Astrocyte of the cerebellum (primary cell): ENCODE results near the gene RAB22A.

ENCODE experiments used
- DNase-seq: peaks from one replicate; pipeline ENCODE4 v3.0.0-alpha.2; 2011; ENCODE audit warnings: low read depth
- H3K4me3 ChIP-seq: 2 replicates; pipeline ENCODE4 v1.5.1; 2011; ENCODE audit warnings: mild to moderate bottlenecking, low read depth, low read length, moderate library complexity
- CTCF ChIP-seq: IDR thresholded peaks from 2 replicates; pipeline ENCODE4 v1.5.1; 2012; ENCODE audit warnings: low read length, low read depth, moderate library complexity, mild to moderate bottlenecking; ENCODE audit errors: missing control alignments
- in situ Hi-C: cut with HindIII; loops from 2 replicates; pipeline ENCODE4 v1.10.0; 2017; ENCODE audit warnings: low sequenced_read_pairs

RAB22A gene

GRCh38 chr20:58325912-58326311 lies 16.4 kb downstream of the RAB22A start:
- DNase-seq: no peak
- TF ChIP-seq CTCF: no peak
- in situ Hi-C loops: no loop called here
- H3K4me3 ChIP-seq: no peak overlapping the region

DNA sequence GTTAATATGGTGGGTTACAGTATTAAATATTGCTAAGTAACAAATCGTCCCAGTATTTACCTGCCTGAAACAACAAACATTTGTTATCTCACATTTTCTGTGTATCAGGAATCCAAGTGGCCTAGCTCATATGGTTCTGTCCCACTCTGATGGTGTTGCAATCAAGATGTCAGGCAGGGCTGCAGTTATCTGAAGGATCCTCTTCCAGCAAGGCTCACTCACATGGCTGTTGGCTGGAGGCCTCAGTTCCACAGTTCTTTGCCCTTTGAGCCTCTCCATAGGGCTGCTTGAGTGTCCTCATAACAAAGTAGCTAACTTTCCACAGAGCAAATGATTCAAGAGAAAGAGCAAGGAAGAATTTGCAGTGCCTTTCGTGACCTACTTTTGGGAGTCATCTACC lies 17.7 kb downstream of the RAB22A start:
- in situ Hi-C loops: no loop called here
- no peak for DNase-seq
- H3K4me3 ChIP-seq: no peak overlapping the region
- TF ChIP-seq CTCF: no peak

DNA sequence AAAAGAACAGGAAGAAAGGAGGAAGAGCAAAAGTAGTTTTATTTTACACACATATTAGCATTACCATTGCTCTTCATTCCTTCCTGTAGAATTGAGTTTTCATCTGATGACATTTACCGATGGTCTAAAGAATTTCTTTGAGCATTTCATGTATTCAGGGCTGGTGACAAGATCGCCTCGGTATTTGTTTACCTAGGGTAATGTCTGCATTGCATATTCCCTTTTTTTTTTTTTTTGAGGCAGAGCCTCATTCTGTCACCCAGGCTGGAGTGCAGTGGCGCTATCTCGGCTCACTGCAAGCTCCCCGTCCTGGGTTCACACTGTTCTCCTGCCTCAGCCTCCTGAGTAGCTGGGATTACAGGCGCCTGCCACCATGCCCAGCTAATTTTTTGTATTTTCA lies 19.3 kb downstream of the RAB22A start:
- DNase-seq: no peak
- in situ Hi-C loops: no loop called here
- no peak overlapping the region for H3K4me3 ChIP-seq
- no peak for TF ChIP-seq CTCF

DNA sequence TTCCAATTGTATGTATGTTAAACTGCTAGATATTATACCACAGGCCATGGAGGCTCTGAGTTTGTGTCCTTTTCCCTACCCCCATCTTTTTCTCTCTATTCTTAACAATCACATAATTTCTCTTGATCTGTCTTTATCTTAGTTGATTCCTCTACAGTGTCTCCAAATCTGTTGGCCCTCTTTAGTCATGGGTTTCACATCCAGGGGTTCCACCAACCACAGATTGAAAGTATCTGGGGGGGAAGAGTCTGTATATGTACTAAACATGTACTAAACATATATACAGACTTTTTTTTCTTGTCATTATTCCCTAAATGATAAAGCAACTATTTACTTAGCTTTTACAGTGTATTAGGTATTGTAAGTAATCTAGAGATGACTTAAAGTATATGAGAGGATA lies 20.2 kb downstream of the RAB22A start:
- no peak for TF ChIP-seq CTCF
- in situ Hi-C loops: no loop called here
- DNase-seq: no peak
- no peak overlapping the region for H3K4me3 ChIP-seq

DNA sequence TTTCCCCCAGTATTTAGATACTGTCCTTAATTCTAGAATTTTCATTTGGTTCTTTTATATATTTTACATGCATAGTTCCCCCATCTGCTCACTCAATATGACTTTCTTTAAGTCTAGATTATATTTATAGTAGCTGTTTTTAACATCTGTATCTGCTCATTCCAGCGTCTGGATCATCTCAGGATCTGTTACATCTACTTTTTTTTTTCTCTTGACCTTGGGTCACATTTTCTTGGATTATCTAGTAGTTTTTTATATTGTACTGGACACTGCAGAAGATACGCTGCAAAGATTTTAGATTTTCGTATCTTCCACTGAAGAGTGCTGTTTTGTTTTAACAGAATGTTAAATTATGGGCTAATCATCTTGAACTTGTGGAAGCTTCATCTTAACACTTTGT lies 20.7 kb downstream of the RAB22A start:
- DNase-seq: no peak
- in situ Hi-C loops: no loop called here
- TF ChIP-seq CTCF: no peak

DNA sequence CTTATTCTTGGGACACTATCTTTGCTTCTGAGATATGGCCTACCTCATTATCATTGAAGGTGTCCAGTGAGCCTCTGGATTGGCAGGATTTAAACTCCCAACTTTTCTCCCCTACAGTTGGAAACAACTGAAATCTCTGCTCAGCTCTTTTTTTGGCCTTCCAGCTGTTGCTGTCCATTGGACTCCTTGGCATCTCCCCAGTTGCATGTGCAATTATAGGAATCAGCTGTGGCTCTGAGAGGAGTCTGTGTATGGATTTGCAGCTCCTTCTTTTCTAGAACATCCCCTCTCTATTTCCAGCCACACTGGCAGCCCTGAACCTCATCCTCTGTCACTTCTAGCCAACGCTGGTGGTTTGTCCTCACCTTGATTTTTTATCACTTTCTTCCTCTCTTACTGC lies 21.2 kb downstream of the RAB22A start:
- no peak for TF ChIP-seq CTCF
- no peak for DNase-seq
- no peak overlapping the region for H3K4me3 ChIP-seq
- in situ Hi-C loops: no loop called here

More for the DNA sequence above, 20.7 kb downstream of the RAB22A start:
- no peak overlapping the region for H3K4me3 ChIP-seq
